Pancreas (tissue), 10 donors: ENCODE measurements around the gene TMEM255B. TPM values are rescaled to one million over a fixed set of nuclear protein-coding genes. Genes with fewer than 3 reads are reported as not detected.

ENCODE experiments used
- ATAC-seq, 4 donors: fragments of 200-7000 bp; cut with Tn5 transposase; one replicate each; pipeline versions ENCODE4 v1.8.0 to v1.9.1; 2020; ENCODE audit warnings: mild to moderate bottlenecking in 4 of 4, moderate library complexity in 4 of 4
- DNase-seq, 6 donors: peaks; one replicate each; pipeline ENCODE4 v3.0.0-alpha.2; 2020
- FAIRE-seq: peaks from 2 replicates; lab custom pipeline; 2012; peaks lifted over from hg19 to GRCh38; lab: Jason Lieb, UNC
- H3K27ac ChIP-seq, 4 donors: fragments of 200-600 bp; sonication (generic); 1 replicate in 3 of 4; 2 replicates in 1 of 4; pipeline versions ENCODE4 v1.5.0 to v1.8.0; 2020
- H3K27me3 ChIP-seq, 4 donors: fragments of 200-600 bp; one replicate each; pipeline ENCODE4 v1.8.0; 2021
- H3K36me3 ChIP-seq, 3 donors: fragments of 200-600 bp; sonication (generic) in 1 of 3; one replicate each; pipeline versions ENCODE4 v1.5.0 to v1.8.0; 2020 to 2021
- H3K4me1 ChIP-seq, 3 donors: fragments of 200-600 bp; one replicate each; pipeline ENCODE4 v1.8.0; 2021
- H3K4me3 ChIP-seq, 4 donors: fragments of 200-600 bp; sonication (generic) in 2 of 4; one replicate each; pipeline versions ENCODE4 v1.5.0 to v1.8.0; 2020 to 2021
- H3K9me3 ChIP-seq, 4 donors: fragments of 200-600 bp; one replicate each; pipeline ENCODE4 v1.8.0; 2021
- CTCF ChIP-seq, 4 donors: fragments of 200-600 bp; sonication (generic) in 3 of 4; IDR thresholded peaks; one replicate each; pipeline versions ENCODE4 v1.5.0 to v1.8.0; 2021; ENCODE audit warnings: antibody characterized with exemption in 4 of 4
- WGBS, 2 donors: extraction: QIAGEN DNeasy Blood & Tissue Kit; methylation state at CpG; one replicate each; pipeline ENCODE4 v1.1.7; 2013; 5-methylcytosine and 5-hydroxymethylcytosine counted together
- intact Hi-C, 3 donors: fragments of 100-400 bp; cut with DNase I; formaldehyde crosslinking; loops; one replicate each; pipeline versions ENCODE4 v1.11.1 to v1.14.2; 2022
- polyA plus RNA-seq, 2 donors: library from polyadenylated mRNA; stranded (reverse); fragments of 200-250 nt; gene quantifications; one replicate each; pipeline ENCODE4 v1.2.3, GENCODE V29; 2013
- total RNA-seq, 6 donors: library from RNA; stranded (reverse); fragmentation: NEBNext Ultra II Directional in 4 of 6; extraction: Animal tissue kit (Norgen Biotek cat#: 25700) in 4 of 6; gene quantifications; one replicate each; pipeline versions ENCODE4 v1.2.1 to v1.2.4, GENCODE V29; 2021 to 2023
- donor health status: healthy with polysubstance abuse.
- donor health status: DM: no; HTN: no; CAD: no; lungs with moderate emphysema.
- donor health status: DM: no; HTN: no; CAD: no.
- donor health status: control.
- donor health status: control.
- donor health status: Bipolar disorder and iron deficiency.
- donor health status: DM: yes; HTN: yes; CAD: no.
- donor health status: DM: no; HTN: no; CAD: no.
- donor health status: DM: no; HTN: no; CAD: no.
- donor health status: DM: yes; HTN: yes; CAD: no.

TMEM255B gene
- total and polyA plus RNA-seq, 8 donors, result 1.8 to 17.9 (median 4.4) TPM

- Histone ChIP-seq H3K4me1 (no peaks in the 10 kb centered on the region), H3K36me3 (no peaks in the 10 kb centered on the region), H3K9me3 (no peaks in the 10 kb centered on the region), H3K27me3 (peaks cover 0 to 6% (median 0%) of the 10 kb centered on the region in 4 donors), H3K27ac (no peak overlapping the region), H3K4me3 (no peak overlapping the region)
- no peak for TF ChIP-seq CTCF (IDR thresholded peaks at IDR 0.05)
- FAIRE-seq, result no peak
- peak in 2 of 4 donors; percentile 40 to 44 for ATAC-seq
- no peak for DNase-seq
- WGBS, 2 donors, result 32 to 34% methylated on average over 29 of the region's 29 CpGs
- intact Hi-C loops, result no loop called here
Measured at GRCh38 chr13:113777311-113778260, 18.6 kb downstream of the TMEM255B start.

GRCh38 chr13:113781571-113781970, 22.5 kb downstream of the TMEM255B start:
- peaks cover 0 to 3% (median 0%) of the 10 kb centered on the region in 4 donors for H3K27me3 ChIP-seq
- TF ChIP-seq CTCF (IDR thresholded peaks at IDR 0.05), result no peak
- intact Hi-C loops, result no loop called here
- FAIRE-seq (no peak), ATAC-seq (no peak), DNase-seq (no peak)
- no peak overlapping the region for H3K27ac ChIP-seq
- 83 to 89% methylated on average over 2 of the region's 2 CpGs for WGBS, 2 donors
- H3K4me1 ChIP-seq, result no peaks in the 10 kb centered on the region
- no peaks in the 10 kb centered on the region for H3K9me3 ChIP-seq
- H3K36me3 ChIP-seq, result no peaks in the 10 kb centered on the region
- no peak overlapping the region for H3K4me3 ChIP-seq

GRCh38 chr13:113782472-113782871, 23.4 kb downstream of the TMEM255B start:
- no peak for FAIRE-seq
- no peaks in the 10 kb centered on the region for H3K4me1 ChIP-seq

GRCh38 chr13:113783200-113783881, 24.3 kb downstream of the TMEM255B start:
- intact Hi-C loops, result no loop called here
- Histone ChIP-seq H3K27me3 (no peaks in the 10 kb centered on the region), H3K4me1 (no peaks in the 10 kb centered on the region), H3K27ac (no peak overlapping the region), H3K4me3 (no peak overlapping the region), H3K36me3 (no peaks in the 10 kb centered on the region), H3K9me3 (no peaks in the 10 kb centered on the region)
- ATAC-seq (peak; percentile 25 to 58 (median 48)), FAIRE-seq (no peak), DNase-seq (peak in 1 of 6 donors; percentile 6)
- 47 to 57% methylated on average over 12 of the region's 12 CpGs for WGBS, 2 donors
- no peak for TF ChIP-seq CTCF (IDR thresholded peaks at IDR 0.05)

More at GRCh38 chr13:113782472-113782871, 23.4 kb downstream of the TMEM255B start:
- intact Hi-C loops, result no loop called here
- no peak for TF ChIP-seq CTCF (IDR thresholded peaks at IDR 0.05)
- ATAC-seq, result no peak
- DNase-seq, result no peak
- no peaks in the 10 kb centered on the region for H3K36me3 ChIP-seq
- no peak overlapping the region for H3K4me3 ChIP-seq
- no peaks in the 10 kb centered on the region for H3K27me3 ChIP-seq
- H3K27ac ChIP-seq, result no peak overlapping the region
- no peaks in the 10 kb centered on the region for H3K9me3 ChIP-seq
- WGBS, 2 donors, result 81% methylated on average over 14 of the region's 14 CpGs
